HEK293 (cell line): ENCODE results near the gene ERAP2.
A peak's percentile ranks its signal among the peaks of the same experiment; 100 is the strongest.

Source experiments
- CTCF ChIA-PET: fragments of 350-600 bp; formaldehyde crosslinking; extraction: SDS; loops from one replicate; lab custom pipeline; 2021; ENCODE audit warnings: antibody characterized with exemption; lab: Yijun Ruan, JAX
- POLR2A ChIA-PET: fragments of 300-600 bp; formaldehyde crosslinking; extraction: SDS; loops from one replicate; lab custom pipeline; 2020; ENCODE audit warnings: antibody characterized with exemption, inconsistent platforms; lab: Yijun Ruan, JAX
- H3K27ac ChIP-seq: fragments of 200-500 bp; sonication (Bioruptor generic); 2 replicates; pipeline ENCODE4 v1.5.1; 2014; ENCODE audit warnings: low read depth, low read length, control low read depth, inconsistent platforms; ENCODE audit errors: extremely low read depth
- H3K36me3 ChIP-seq, 2 experiments: fragments of 200-500 bp in 1 of 2; sonication (Bioruptor generic) in 1 of 2; 1 replicate in 1 of 2; 2 replicates in 1 of 2; pipeline ENCODE4 v1.5.1; 2014 to 2017; ENCODE audit warnings: inconsistent platforms in 2 of 2, low read length in 2 of 2; ENCODE audit not compliant: control insufficient read depth in 2 of 2, insufficient read depth in 1 of 2
- H3K4me1 ChIP-seq: fragments of 200-500 bp; sonication (Bioruptor generic); 2 replicates; pipeline ENCODE4 v1.5.1; 2014; ENCODE audit warnings: mild to moderate bottlenecking, low read length, inconsistent platforms; ENCODE audit not compliant: control insufficient read depth, insufficient read depth
- H3K4me3 ChIP-seq: 2 replicates; pipeline ENCODE4 v1.5.1; 2011; ENCODE audit warnings: low read depth, mild to moderate bottlenecking, control low read depth, low read length, moderate library complexity
- H3K9me3 ChIP-seq: fragments of 200-500 bp; sonication (Bioruptor generic); 2 replicates; pipeline ENCODE4 v1.5.1; 2014; ENCODE audit warnings: low read depth, low read length, inconsistent platforms; ENCODE audit not compliant: control insufficient read depth, insufficient read depth
- EGR2 ChIP-seq: fragments of 450-650 bp; formaldehyde crosslinking; IDR thresholded peaks from 2 replicates; pipeline ENCODE4 v1.5.1; 2016; ENCODE audit warnings: low read depth, missing biosample characterization, missing genetic modification characterization
- KLF1 ChIP-seq: fragments of 450-650 bp; formaldehyde crosslinking; IDR thresholded peaks from 2 replicates; pipeline ENCODE4 v1.5.1; 2016; ENCODE audit warnings: missing biosample characterization, missing genetic modification characterization
- KLF10 ChIP-seq: fragments of 450-650 bp; IDR thresholded peaks from 2 replicates; pipeline ENCODE4 v1.5.1; 2018; ENCODE audit warnings: missing biosample characterization, mild to moderate bottlenecking, missing genetic modification characterization
- SP2 ChIP-seq: fragments of 450-650 bp; formaldehyde crosslinking; IDR thresholded peaks from 2 replicates; pipeline ENCODE4 v1.5.1; 2016; ENCODE audit warnings: missing biosample characterization, missing genetic modification characterization
- SP3 ChIP-seq: fragments of 450-650 bp; formaldehyde crosslinking; IDR thresholded peaks from 2 replicates; pipeline ENCODE4 v1.5.1; 2016; ENCODE audit warnings: missing biosample characterization, missing genetic modification characterization
- WT1 ChIP-seq: fragments of 450-650 bp; formaldehyde crosslinking; IDR thresholded peaks from 2 replicates; pipeline ENCODE4 v1.5.1; 2016; ENCODE audit warnings: missing biosample characterization, missing genetic modification characterization
- YY2 ChIP-seq: fragments of 450-650 bp; formaldehyde crosslinking; IDR thresholded peaks from 2 replicates; pipeline ENCODE4 v1.5.1; 2016; ENCODE audit warnings: missing biosample characterization, missing genetic modification characterization
- ZNF302 ChIP-seq: fragments of 450-650 bp; formaldehyde crosslinking; IDR thresholded peaks from 2 replicates; pipeline ENCODE4 v1.5.1; 2016; ENCODE audit warnings: missing biosample characterization, missing genetic modification characterization, low read depth
- ZNF324 ChIP-seq: fragments of 450-650 bp; formaldehyde crosslinking; IDR thresholded peaks from 2 replicates; pipeline ENCODE4 v1.5.1; 2016; ENCODE audit warnings: missing biosample characterization, missing genetic modification characterization
- ZNF394 ChIP-seq: fragments of 450-650 bp; formaldehyde crosslinking; IDR thresholded peaks from 2 replicates; pipeline ENCODE4 v1.5.1; 2016; ENCODE audit warnings: missing biosample characterization, missing genetic modification characterization, mild to moderate bottlenecking, moderate library complexity, borderline replicate concordance
- ZNF48 ChIP-seq: fragments of 450-650 bp; formaldehyde crosslinking; IDR thresholded peaks from 2 replicates; pipeline ENCODE4 v1.5.1; 2016; ENCODE audit warnings: missing biosample characterization, missing genetic modification characterization
- ZNF561 ChIP-seq: fragments of 450-650 bp; IDR thresholded peaks from 2 replicates; pipeline ENCODE4 v1.5.1; 2018; ENCODE audit warnings: missing biosample characterization, missing genetic modification characterization, borderline replicate concordance
- ZNF610 ChIP-seq: fragments of 450-650 bp; formaldehyde crosslinking; IDR thresholded peaks from 2 replicates; pipeline ENCODE4 v1.5.1; 2016; ENCODE audit warnings: missing biosample characterization, missing genetic modification characterization, borderline replicate concordance
- ZNF830 ChIP-seq: fragments of 450-650 bp; IDR thresholded peaks from 2 replicates; pipeline ENCODE4 v1.5.0; 2018; ENCODE audit warnings: missing biosample characterization, missing genetic modification characterization, low read depth, mild to moderate bottlenecking, moderate library complexity
- TF ChIP-seq, protein P1 (sequence below): fragments of 450-650 bp; formaldehyde crosslinking; IDR thresholded peaks from 2 replicates; pipeline ENCODE4 v1.5.1; 2016; ENCODE audit warnings: missing biosample characterization, missing genetic modification characterization
- TF ChIP-seq, protein P2 (sequence below): fragments of 450-650 bp; formaldehyde crosslinking; IDR thresholded peaks from 2 replicates; pipeline ENCODE4 v1.5.1; 2016; ENCODE audit warnings: missing biosample characterization, missing genetic modification characterization
- TF ChIP-seq, protein P3 (sequence below): fragments of 450-650 bp; formaldehyde crosslinking; IDR thresholded peaks from 2 replicates; pipeline ENCODE4 v1.5.1; 2016; ENCODE audit warnings: missing biosample characterization, missing genetic modification characterization, borderline replicate concordance
- TF ChIP-seq, protein P4 (sequence below): fragments of 450-650 bp; formaldehyde crosslinking; IDR thresholded peaks from 2 replicates; pipeline ENCODE4 v1.5.1; 2016; ENCODE audit warnings: missing biosample characterization, missing genetic modification characterization, borderline replicate concordance
- TF ChIP-seq, protein P5 (sequence below): fragments of 450-650 bp; formaldehyde crosslinking; IDR thresholded peaks from 2 replicates; pipeline ENCODE4 v1.5.1; 2017; ENCODE audit warnings: missing biosample characterization, missing genetic modification characterization
- TF ChIP-seq, protein P6 (sequence below): fragments of 450-650 bp; formaldehyde crosslinking; IDR thresholded peaks from 2 replicates; pipeline ENCODE4 v1.5.1; 2016; ENCODE audit warnings: missing biosample characterization, missing genetic modification characterization

Gene ERAP2

DNA sequence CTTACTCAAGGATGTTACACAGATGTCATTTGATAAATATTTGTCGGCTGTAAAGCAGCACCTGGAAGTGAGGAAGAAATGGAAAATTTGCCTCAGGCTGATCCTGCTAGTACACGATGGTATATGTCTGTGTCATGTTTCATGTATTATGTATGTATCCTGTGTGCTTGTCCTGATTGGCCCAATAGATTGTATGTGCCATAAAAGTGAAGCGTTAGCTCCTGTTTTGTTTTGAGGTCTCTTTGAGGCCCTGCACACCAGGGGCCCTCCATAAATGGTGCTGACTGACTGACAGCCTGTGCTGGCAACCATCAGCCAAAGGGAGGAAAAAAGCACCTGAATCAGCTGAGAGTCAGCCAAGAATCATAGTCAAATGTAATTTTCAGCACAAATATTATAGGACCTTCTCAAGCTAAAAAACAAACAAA lies 47.7 kb downstream of the ERAP2 start (continued):
- TF ChIP-seq ZNF561 (tag by site-specific recombination) = peak; percentile 63; the same call in 1 of the 2 replicates
- TF ChIP-seq KLF1 = no peak
- TF ChIP-seq ZNF324 (tag by site-specific recombination) = no peak
- TF ChIP-seq ZNF394 (tag by site-specific recombination) = peak; percentile 24; the same call in 1 of the 2 replicates
- TF ChIP-seq, protein P1, sequence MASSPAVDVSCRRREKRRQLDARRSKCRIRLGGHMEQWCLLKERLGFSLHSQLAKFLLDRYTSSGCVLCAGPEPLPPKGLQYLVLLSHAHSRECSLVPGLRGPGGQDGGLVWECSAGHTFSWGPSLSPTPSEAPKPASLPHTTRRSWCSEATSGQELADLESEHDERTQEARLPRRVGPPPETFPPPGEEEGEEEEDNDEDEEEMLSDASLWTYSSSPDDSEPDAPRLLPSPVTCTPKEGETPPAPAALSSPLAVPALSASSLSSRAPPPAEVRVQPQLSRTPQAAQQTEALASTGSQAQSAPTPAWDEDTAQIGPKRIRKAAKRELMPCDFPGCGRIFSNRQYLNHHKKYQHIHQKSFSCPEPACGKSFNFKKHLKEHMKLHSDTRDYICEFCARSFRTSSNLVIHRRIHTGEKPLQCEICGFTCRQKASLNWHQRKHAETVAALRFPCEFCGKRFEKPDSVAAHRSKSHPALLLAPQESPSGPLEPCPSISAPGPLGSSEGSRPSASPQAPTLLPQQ = 0 out of 2 replicates have a peak, but pooled peaks have one; percentile 12
- no peak for TF ChIP-seq ZNF610 (tag by site-specific recombination)
- TF ChIP-seq ZNF48 = no peak
- TF ChIP-seq WT1 = peak; percentile 52
- TF ChIP-seq, protein P2, sequence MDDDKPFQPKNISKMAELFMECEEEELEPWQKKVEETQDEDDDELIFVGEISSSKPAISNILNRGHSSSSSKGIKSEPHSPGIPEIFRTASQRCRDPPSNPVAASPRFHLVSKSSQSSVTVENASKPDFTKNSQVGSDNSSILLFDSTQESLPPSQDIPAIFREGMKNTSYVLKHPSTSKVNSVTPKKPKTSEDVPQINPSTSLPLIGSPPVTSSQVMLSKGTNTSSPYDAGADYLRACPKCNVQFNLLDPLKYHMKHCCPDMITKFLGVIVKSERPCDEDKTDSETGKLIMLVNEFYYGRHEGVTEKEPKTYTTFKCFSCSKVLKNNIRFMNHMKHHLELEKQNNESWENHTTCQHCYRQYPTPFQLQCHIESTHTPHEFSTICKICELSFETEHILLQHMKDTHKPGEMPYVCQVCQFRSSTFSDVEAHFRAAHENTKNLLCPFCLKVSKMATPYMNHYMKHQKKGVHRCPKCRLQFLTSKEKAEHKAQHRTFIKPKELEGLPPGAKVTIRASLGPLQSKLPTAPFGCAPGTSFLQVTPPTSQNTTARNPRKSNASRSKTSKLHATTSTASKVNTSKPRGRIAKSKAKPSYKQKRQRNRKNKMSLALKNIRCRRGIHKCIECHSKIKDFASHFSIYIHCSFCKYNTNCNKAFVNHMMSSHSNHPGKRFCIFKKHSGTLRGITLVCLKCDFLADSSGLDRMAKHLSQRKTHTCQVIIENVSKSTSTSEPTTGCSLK (tag by site-specific recombination) = no peak
- no peak for TF ChIP-seq ZNF302

DNA sequence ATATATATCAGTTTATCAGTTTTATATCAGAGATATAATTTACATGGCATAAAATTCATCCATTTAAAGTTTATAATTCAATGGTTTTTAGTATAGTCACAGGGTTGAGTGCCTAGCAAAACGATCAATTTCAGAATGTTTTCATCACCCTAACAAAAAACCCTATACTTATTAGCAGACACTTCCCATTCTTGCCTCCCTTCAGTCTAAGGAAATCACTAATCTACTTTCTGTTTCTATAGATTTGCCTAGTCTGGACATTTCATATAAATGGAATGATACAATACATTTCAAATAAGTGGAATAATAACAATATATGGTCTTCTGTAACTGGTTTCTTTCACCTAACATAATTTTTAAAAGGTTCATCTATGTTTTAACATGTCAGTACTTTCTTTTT lies 50.0 kb downstream of the ERAP2 start:
- CTCF ChIA-PET = no interaction called here
- H3K4me1 ChIP-seq = peaks cover 8% of the 10 kb centered on the region
- no peaks in the 10 kb centered on the region for H3K9me3 ChIP-seq
- no peaks in the 10 kb centered on the region for H3K36me3 ChIP-seq
- no peak overlapping the region for H3K4me3 ChIP-seq
- POLR2A ChIA-PET = no interaction called here
- H3K27ac ChIP-seq = no peak overlapping the region
- TF ChIP-seq ZNF830 (tag by site-specific recombination) = no peak
- no peak for TF ChIP-seq KLF10 (tag by site-specific recombination)
- TF ChIP-seq, protein P3, sequence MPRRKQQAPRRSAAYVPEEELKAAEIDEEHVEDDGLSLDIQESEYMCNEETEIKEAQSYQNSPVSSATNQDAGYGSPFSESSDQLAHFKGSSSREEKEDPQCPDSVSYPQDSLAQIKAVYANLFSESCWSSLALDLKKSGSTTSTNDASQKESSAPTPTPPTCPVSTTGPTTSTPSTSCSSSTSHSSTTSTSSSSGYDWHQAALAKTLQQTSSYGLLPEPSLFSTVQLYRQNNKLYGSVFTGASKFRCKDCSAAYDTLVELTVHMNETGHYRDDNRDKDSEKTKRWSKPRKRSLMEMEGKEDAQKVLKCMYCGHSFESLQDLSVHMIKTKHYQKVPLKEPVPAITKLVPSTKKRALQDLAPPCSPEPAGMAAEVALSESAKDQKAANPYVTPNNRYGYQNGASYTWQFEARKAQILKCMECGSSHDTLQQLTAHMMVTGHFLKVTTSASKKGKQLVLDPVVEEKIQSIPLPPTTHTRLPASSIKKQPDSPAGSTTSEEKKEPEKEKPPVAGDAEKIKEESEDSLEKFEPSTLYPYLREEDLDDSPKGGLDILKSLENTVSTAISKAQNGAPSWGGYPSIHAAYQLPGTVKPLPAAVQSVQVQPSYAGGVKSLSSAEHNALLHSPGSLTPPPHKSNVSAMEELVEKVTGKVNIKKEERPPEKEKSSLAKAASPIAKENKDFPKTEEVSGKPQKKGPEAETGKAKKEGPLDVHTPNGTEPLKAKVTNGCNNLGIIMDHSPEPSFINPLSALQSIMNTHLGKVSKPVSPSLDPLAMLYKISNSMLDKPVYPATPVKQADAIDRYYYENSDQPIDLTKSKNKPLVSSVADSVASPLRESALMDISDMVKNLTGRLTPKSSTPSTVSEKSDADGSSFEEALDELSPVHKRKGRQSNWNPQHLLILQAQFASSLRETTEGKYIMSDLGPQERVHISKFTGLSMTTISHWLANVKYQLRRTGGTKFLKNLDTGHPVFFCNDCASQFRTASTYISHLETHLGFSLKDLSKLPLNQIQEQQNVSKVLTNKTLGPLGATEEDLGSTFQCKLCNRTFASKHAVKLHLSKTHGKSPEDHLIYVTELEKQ = no peak
- no peak for TF ChIP-seq YY2
- no peak for TF ChIP-seq SP2 (tag by site-specific recombination)
- TF ChIP-seq, protein P4, sequence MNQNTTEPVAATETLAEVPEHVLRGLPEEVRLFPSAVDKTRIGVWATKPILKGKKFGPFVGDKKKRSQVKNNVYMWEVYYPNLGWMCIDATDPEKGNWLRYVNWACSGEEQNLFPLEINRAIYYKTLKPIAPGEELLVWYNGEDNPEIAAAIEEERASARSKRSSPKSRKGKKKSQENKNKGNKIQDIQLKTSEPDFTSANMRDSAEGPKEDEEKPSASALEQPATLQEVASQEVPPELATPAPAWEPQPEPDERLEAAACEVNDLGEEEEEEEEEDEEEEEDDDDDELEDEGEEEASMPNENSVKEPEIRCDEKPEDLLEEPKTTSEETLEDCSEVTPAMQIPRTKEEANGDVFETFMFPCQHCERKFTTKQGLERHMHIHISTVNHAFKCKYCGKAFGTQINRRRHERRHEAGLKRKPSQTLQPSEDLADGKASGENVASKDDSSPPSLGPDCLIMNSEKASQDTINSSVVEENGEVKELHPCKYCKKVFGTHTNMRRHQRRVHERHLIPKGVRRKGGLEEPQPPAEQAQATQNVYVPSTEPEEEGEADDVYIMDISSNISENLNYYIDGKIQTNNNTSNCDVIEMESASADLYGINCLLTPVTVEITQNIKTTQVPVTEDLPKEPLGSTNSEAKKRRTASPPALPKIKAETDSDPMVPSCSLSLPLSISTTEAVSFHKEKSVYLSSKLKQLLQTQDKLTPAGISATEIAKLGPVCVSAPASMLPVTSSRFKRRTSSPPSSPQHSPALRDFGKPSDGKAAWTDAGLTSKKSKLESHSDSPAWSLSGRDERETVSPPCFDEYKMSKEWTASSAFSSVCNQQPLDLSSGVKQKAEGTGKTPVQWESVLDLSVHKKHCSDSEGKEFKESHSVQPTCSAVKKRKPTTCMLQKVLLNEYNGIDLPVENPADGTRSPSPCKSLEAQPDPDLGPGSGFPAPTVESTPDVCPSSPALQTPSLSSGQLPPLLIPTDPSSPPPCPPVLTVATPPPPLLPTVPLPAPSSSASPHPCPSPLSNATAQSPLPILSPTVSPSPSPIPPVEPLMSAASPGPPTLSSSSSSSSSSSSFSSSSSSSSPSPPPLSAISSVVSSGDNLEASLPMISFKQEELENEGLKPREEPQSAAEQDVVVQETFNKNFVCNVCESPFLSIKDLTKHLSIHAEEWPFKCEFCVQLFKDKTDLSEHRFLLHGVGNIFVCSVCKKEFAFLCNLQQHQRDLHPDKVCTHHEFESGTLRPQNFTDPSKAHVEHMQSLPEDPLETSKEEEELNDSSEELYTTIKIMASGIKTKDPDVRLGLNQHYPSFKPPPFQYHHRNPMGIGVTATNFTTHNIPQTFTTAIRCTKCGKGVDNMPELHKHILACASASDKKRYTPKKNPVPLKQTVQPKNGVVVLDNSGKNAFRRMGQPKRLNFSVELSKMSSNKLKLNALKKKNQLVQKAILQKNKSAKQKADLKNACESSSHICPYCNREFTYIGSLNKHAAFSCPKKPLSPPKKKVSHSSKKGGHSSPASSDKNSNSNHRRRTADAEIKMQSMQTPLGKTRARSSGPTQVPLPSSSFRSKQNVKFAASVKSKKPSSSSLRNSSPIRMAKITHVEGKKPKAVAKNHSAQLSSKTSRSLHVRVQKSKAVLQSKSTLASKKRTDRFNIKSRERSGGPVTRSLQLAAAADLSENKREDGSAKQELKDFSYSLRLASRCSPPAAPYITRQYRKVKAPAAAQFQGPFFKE (tag by site-specific recombination) = no peak
- no peak for TF ChIP-seq SP3 (tag by site-specific recombination)
- TF ChIP-seq, protein P5, sequence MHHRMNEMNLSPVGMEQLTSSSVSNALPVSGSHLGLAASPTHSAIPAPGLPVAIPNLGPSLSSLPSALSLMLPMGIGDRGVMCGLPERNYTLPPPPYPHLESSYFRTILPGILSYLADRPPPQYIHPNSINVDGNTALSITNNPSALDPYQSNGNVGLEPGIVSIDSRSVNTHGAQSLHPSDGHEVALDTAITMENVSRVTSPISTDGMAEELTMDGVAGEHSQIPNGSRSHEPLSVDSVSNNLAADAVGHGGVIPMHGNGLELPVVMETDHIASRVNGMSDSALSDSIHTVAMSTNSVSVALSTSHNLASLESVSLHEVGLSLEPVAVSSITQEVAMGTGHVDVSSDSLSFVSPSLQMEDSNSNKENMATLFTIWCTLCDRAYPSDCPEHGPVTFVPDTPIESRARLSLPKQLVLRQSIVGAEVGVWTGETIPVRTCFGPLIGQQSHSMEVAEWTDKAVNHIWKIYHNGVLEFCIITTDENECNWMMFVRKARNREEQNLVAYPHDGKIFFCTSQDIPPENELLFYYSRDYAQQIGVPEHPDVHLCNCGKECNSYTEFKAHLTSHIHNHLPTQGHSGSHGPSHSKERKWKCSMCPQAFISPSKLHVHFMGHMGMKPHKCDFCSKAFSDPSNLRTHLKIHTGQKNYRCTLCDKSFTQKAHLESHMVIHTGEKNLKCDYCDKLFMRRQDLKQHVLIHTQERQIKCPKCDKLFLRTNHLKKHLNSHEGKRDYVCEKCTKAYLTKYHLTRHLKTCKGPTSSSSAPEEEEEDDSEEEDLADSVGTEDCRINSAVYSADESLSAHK = no peak
- no peak for TF ChIP-seq EGR2 (tag by site-specific recombination)
- TF ChIP-seq, protein P6, sequence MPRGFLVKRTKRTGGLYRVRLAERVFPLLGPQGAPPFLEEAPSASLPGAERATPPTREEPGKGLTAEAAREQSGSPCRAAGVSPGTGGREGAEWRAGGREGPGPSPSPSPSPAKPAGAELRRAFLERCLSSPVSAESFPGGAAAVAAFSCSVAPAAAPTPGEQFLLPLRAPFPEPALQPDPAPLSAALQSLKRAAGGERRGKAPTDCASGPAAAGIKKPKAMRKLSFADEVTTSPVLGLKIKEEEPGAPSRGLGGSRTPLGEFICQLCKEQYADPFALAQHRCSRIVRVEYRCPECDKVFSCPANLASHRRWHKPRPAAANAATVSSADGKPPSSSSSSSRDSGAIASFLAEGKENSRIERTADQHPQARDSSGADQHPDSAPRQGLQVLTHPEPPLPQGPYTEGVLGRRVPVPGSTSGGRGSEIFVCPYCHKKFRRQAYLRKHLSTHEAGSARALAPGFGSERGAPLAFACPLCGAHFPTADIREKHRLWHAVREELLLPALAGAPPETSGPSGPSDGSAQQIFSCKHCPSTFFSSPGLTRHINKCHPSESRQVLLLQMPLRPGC (tag by site-specific recombination) = no peak
